ENCODE results near the gene SHKBP1.
A peak's percentile ranks its signal among the peaks of the same experiment; 100 is the strongest.

Gene SHKBP1

GRCh38 chr19:40601134-40601974 is 24.7 kb downstream of the SHKBP1 start, which contains the start of gene LTBP4:
Gene LTBP4 (plus strand): TSS chr19:40601369. CDS start chr19:40601388, 19 bp downstream.
- peak in 1 of 2 experiments; percentile 59 for DNase-seq

- no peak for DNase-seq
Measured at GRCh38 chr19:40603071-40603388, 26.4 kb downstream of the SHKBP1 start.

GRCh38 chr19:40603389-40604170 is 26.9 kb downstream of the SHKBP1 start:
- peak; percentile 96 to 99 for DNase-seq

GRCh38 chr19:40604171-40604646 is 27.5 kb downstream of the SHKBP1 start:
- no peak for DNase-seq

- DNase-seq: no peak
Measured at GRCh38 chr19:40604647-40605215, 28.1 kb downstream of the SHKBP1 start.

- DNase-seq: peak; percentile 66 to 83
Measured at GRCh38 chr19:40605216-40605971, 28.7 kb downstream of the SHKBP1 start.

GRCh38 chr19:40607311-40608239 is 30.9 kb downstream of the SHKBP1 start:
- DNase-seq: no peak

GRCh38 chr19:40608240-40608621 is 31.6 kb downstream of the SHKBP1 start:
- DNase-seq: no peak

- DNase-seq: no peak
Measured at GRCh38 chr19:40608957-40609356, 32.3 kb downstream of the SHKBP1 start.

GRCh38 chr19:40609561-40610395 is 33.1 kb downstream of the SHKBP1 start:
- peak; percentile 42 to 87 for DNase-seq

- peak in 1 of 2 experiments; percentile 64 for DNase-seq
Measured at GRCh38 chr19:40610396-40611064, 33.9 kb downstream of the SHKBP1 start.

GRCh38 chr19:40611096-40611495 is 34.4 kb downstream of the SHKBP1 start:
- DNase-seq: no peak

- DNase-seq: no peak
Measured at GRCh38 chr19:40611900-40612698, 35.4 kb downstream of the SHKBP1 start.

GRCh38 chr19:40612831-40613689 is 36.4 kb downstream of the SHKBP1 start:
- peak in 1 of 2 experiments; percentile 74 for DNase-seq

- DNase-seq: peak; percentile 62 to 93
Measured at GRCh38 chr19:40613690-40614621, 37.3 kb downstream of the SHKBP1 start.

- DNase-seq: peak; percentile 79 to 92
Measured at GRCh38 chr19:40614622-40615411, 38.1 kb downstream of the SHKBP1 start.
